Upper lobe of left lung (tissue), 4 donors: Measurements from ENCODE around the gene TCTN1.

Experiments used
- CTCF ChIP-seq, 6 experiments: fragments of 450-650 bp in 4 of 6; fragments of 200-600 bp in 2 of 6; sonication (generic) in 2 of 6; IDR thresholded peaks; one replicate each; pipeline ENCODE4 v1.5.1; 2016 to 2019; ENCODE audit warnings: antibody characterized with exemption in 6 of 6
- EP300 ChIP-seq, 4 donors: sonication (generic); formaldehyde crosslinking; IDR thresholded peaks; one replicate each; pipeline ENCODE4 v1.5.1; 2017; ENCODE audit warnings: antibody characterized with exemption in 4 of 4, control low read depth in 2 of 4
- POLR2A ChIP-seq, 4 donors: fragments of 450-650 bp; IDR thresholded peaks; one replicate each; pipeline ENCODE4 v1.5.1; 2016 to 2017; ENCODE audit warnings: antibody characterized with exemption in 4 of 4, mild to moderate bottlenecking in 2 of 4
- POLR2AphosphoS5 ChIP-seq, 2 donors: sonication (generic); formaldehyde crosslinking; IDR thresholded peaks; one replicate each; pipeline ENCODE4 v1.5.1; 2017; ENCODE audit warnings: antibody characterized with exemption in 2 of 2

GRCh38 chr12:110639336-110640141 lies 25.6 kb downstream of the TCTN1 start:
- TF ChIP-seq CTCF (IDR thresholded peaks at IDR 0.05) (no peak), POLR2AphosphoS5 (IDR thresholded peaks at IDR 0.05) (no peak), POLR2A (IDR thresholded peaks at IDR 0.05) (no peak), EP300 (IDR thresholded peaks at IDR 0.05) (no peak)
